Calu3 (cell line): ENCODE measurements around the gene LGR4. TPM values are rescaled to one million over a fixed set of nuclear protein-coding genes. Genes with fewer than 3 reads are reported as not detected.

Experiments used
- BruUV-seq: library from RNA; stranded (reverse); fragments of 400-500 nt; replicated peaks from 2 replicates; lab custom pipeline; 2021; lab: Mats Ljungman, UMichigan
- CTCF ChIA-PET: fragments of 300-600 bp; sonication (Branson Sonifier 250); formaldehyde crosslinking; loops from one replicate; lab custom pipeline; 2022; ENCODE audit warnings: antibody characterized with exemption; lab: Charles Lee
- DNase-seq: peaks from one replicate; pipeline ENCODE4 v3.0.0; 2022
- H3K27ac Mint-ChIP-seq: one replicate; pipeline ENCODE4 v1.8.0; 2022; ENCODE audit warnings: mixed read lengths; ENCODE audit not compliant: unreplicated experiment
- H3K27me3 Mint-ChIP-seq: one replicate; pipeline ENCODE4 v1.8.0; 2022; ENCODE audit warnings: mixed read lengths; ENCODE audit not compliant: unreplicated experiment
- H3K36me3 Mint-ChIP-seq: one replicate; pipeline ENCODE4 v1.8.0; 2022; ENCODE audit warnings: mild to moderate bottlenecking, moderate library complexity, mixed read lengths; ENCODE audit not compliant: insufficient read depth, unreplicated experiment
- H3K4me1 Mint-ChIP-seq: one replicate; pipeline ENCODE4 v1.8.0; 2022; ENCODE audit warnings: mild to moderate bottlenecking, low read depth, mixed read lengths; ENCODE audit not compliant: unreplicated experiment
- H3K4me3 Mint-ChIP-seq: one replicate; pipeline ENCODE4 v1.8.0; 2022; ENCODE audit warnings: mild to moderate bottlenecking, low read depth, moderate library complexity, mixed read lengths; ENCODE audit not compliant: unreplicated experiment
- H3K9me3 Mint-ChIP-seq: one replicate; pipeline ENCODE4 v1.8.0; 2022; ENCODE audit warnings: low read depth, mixed read lengths; ENCODE audit not compliant: unreplicated experiment
- CTCF ChIP-seq: fragments of 200-600 bp; IDR thresholded peaks from one replicate; pipeline ENCODE4 v1.8.0; 2022; ENCODE audit warnings: antibody characterized with exemption; ENCODE audit not compliant: unreplicated experiment
- intact Hi-C: fragments of 100-400 bp; cut with micrococcal nuclease; formaldehyde crosslinking; loops from one replicate; pipeline ENCODE4 v1.10.0; 2022; ENCODE audit not compliant: unreplicated experiment
- total RNA-seq: library from RNA; stranded (reverse); gene quantifications from 2 replicates; pipeline ENCODE4 v1.2.3, GENCODE V29; 2022

The LGR4 gene
- total RNA-seq, 1 experiment from 2014 or later, result 50.0 TPM

GRCh38 chr11:27372164-27372563 lies 100.4 kb downstream of the LGR4 start:
- TF ChIP-seq CTCF, result no peak
- Mint-ChIP-seq H3K9me3 (no peaks in the 10 kb centered on the region), H3K27me3 (no peaks in the 10 kb centered on the region), H3K4me3 (no peak overlapping the region), H3K27ac (no peak overlapping the region), H3K4me1 (peaks cover 12% of the 10 kb centered on the region), H3K36me3 (no peaks in the 10 kb centered on the region)
- no TSS peak for BruUV-seq
- no peak for DNase-seq
- CTCF ChIA-PET, result interaction anchor here (0.6 to 0.8 kb wide), 2 partner anchors 102 to 189 kb away, joined by 3 to 5 read pairs; no protein-coding TSS in a partner anchor
- intact Hi-C loops, result no loop called here

- CTCF ChIA-PET, result no interaction called here
- H3K27me3 Mint-ChIP-seq, result no peaks in the 10 kb centered on the region
- H3K9me3 Mint-ChIP-seq, result no peaks in the 10 kb centered on the region
- intact Hi-C loops, result no loop called here
- DNase-seq, result no peak
- no peak for TF ChIP-seq CTCF
- no peak overlapping the region for H3K4me3 Mint-ChIP-seq
- no TSS peak for BruUV-seq
- H3K27ac Mint-ChIP-seq, result no peak overlapping the region
- peaks cover 12% of the 10 kb centered on the region for H3K4me1 Mint-ChIP-seq
- H3K36me3 Mint-ChIP-seq, result no peaks in the 10 kb centered on the region
Measured at GRCh38 chr11:27371489-27371888, 101.1 kb downstream of the LGR4 start.

- no TSS peak for BruUV-seq
- no peaks in the 10 kb centered on the region for H3K9me3 Mint-ChIP-seq
- intact Hi-C loops, result no loop called here
- H3K4me1 Mint-ChIP-seq, result peaks cover 12% of the 10 kb centered on the region
- no peak overlapping the region for H3K4me3 Mint-ChIP-seq
- DNase-seq, result no peak
- H3K36me3 Mint-ChIP-seq, result no peaks in the 10 kb centered on the region
- CTCF ChIA-PET, result no interaction called here
- H3K27me3 Mint-ChIP-seq, result no peaks in the 10 kb centered on the region
- no peak overlapping the region for H3K27ac Mint-ChIP-seq
- TF ChIP-seq CTCF, result no peak
Measured at GRCh38 chr11:27370374-27370773, 102.2 kb downstream of the LGR4 start.

- CTCF ChIA-PET, result interaction anchor here (0.6 kb wide), 1 partner anchor 158 kb away, joined by 4 read pairs; no protein-coding TSS in a partner anchor
- Mint-ChIP-seq H3K27me3 (no peaks in the 10 kb centered on the region), H3K4me1 (peaks cover 10% of the 10 kb centered on the region), H3K4me3 (no peak overlapping the region), H3K36me3 (peaks cover 9% of the 10 kb centered on the region), H3K9me3 (no peaks in the 10 kb centered on the region), H3K27ac (no peak overlapping the region)
- no peak for DNase-seq
- BruUV-seq, result no TSS peak
- no peak for TF ChIP-seq CTCF
- intact Hi-C loops, result no loop called here
Measured at GRCh38 chr11:27367881-27368280, 104.7 kb downstream of the LGR4 start.
